ENCODE results near the gene MPHOSPH10.

DNA sequence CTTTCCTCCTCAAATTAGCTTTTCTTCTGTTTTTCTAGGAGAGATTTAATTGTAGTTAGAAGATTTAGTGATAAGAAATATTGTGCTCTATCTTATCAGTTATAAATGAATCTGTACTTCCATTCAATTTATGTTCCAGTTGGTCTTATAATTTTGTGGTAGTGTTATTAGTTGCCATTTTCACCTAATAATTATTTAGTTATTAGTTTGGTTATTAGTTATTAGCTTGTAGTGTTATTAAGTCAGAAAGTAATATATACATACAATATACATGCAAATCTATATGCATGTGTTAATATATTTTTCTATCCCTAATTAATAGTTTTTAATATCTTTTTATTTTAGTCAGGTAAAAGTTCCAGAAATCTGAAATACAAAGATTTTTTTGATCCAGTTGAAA is 3.2 kb downstream of the MPHOSPH10 start:
- TF ChIP-seq, protein P1, sequence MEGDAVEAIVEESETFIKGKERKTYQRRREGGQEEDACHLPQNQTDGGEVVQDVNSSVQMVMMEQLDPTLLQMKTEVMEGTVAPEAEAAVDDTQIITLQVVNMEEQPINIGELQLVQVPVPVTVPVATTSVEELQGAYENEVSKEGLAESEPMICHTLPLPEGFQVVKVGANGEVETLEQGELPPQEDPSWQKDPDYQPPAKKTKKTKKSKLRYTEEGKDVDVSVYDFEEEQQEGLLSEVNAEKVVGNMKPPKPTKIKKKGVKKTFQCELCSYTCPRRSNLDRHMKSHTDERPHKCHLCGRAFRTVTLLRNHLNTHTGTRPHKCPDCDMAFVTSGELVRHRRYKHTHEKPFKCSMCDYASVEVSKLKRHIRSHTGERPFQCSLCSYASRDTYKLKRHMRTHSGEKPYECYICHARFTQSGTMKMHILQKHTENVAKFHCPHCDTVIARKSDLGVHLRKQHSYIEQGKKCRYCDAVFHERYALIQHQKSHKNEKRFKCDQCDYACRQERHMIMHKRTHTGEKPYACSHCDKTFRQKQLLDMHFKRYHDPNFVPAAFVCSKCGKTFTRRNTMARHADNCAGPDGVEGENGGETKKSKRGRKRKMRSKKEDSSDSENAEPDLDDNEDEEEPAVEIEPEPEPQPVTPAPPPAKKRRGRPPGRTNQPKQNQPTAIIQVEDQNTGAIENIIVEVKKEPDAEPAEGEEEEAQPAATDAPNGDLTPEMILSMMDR (IDR thresholded peaks at IDR 0.05): no peak
- no peak for TF ChIP-seq POLR2A (IDR thresholded peaks at IDR 0.05)
